ENCODE results near the gene DOCK11.
"Not testable (repeated sequence)": the region's sequence is repeated elsewhere in the genome, so short reads cannot be mapped to it uniquely, and the experiment has no call there.

Gene DOCK11

DNA sequence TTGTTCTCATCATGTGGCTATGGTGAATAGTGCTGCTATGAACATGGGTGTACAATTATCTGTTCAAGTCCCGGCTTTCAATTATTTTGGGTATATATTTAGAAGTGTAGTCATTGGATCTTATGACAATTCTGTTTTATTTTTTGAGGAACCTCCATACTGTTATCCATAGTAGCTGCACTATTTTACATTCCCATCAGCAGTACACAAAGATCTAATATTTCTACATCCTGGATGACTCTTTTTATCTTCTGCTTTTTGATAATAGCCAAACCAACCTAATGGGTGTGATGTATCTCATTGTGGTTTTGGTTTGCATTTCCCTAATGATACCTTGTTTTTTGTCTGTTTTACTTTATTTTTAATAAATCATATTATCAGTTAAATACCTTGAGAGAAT is 218.9 kb downstream of the DOCK11 start:
- no peak for DNase-seq

DNA sequence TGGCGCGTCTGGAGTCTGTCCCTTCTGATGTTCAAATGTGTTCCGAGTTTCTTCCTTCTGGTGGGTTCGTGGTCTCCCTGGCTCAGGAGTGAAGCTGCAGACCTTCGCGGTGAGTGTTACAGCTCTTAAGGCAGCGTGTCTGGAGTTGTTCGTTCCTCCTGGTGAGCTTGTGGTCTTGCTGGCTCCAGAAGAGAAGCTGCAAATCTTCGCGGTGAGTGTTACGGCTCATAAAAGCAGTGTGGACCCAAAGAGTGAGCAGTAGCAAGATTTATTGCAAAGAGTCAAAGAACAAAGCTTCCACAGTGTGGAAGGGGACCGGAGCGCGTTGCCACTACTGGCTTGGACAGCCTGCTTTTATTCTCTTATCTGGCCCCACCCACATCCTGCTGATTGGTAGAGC is 220.3 kb downstream of the DOCK11 start:
- DNase-seq: not testable (repeated sequence)

GRCh38 chrX:118716833-118717232 is 221.2 kb downstream of the DOCK11 start:
- DNase-seq: not testable (repeated sequence)

DNA sequence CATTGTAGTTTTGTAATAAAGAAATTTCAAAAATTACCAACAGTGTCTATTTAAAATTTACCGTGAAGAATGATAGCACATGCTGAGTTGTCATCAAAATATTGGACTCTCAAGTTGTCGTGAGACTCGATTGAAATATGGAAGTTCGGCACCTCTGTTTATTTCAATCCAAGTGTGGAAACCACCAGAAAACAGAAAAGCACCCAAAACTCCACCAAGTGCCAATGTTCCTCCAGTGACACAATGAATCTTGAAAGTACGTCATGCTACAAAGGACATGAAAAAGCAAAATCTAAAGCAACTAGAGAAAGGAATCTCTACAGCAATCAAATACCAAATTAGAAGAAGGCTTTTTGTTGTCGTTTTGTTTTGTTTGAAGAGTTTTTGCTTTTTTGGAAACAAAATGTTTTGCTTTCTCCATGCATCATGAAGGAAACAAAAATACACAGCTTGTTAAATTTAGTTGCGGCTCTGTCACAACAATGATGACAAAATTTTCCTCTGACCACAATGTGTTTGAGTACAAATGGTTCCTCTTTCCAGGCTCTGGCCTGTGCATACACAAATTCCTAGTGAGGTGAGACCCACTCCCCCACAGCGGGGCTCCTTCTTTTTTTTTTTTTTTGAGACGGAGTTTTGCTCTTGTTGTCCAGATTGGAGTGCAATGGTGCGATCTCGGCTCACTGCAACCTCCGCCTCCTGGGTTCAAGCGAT is 222.2 kb downstream of the DOCK11 start:
- DNase-seq: no peak

DNA sequence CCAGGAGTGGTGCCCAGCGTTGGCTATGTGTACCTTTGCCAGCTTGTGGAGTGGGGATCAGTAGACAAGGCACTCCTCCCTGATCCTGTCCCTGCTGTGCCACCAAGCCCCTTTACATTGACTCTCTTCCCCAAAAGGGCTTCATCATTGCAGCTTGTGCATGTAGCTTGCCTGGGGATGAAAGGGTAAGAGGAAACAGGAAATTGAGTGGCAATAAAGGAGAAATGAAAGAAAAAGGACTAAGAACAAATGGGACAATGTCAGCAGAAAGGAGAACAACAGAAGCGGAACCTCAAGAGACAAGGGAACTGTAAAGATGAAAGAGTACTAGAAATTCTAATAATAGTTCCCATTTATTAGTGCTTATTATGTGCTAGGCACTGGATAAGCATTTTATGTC is 223.1 kb downstream of the DOCK11 start:
- DNase-seq: no peak

- no peak for DNase-seq
These were observed 224.6 kb downstream of the DOCK11 start for GRCh38 chrX:118720058-118720707.

DNA sequence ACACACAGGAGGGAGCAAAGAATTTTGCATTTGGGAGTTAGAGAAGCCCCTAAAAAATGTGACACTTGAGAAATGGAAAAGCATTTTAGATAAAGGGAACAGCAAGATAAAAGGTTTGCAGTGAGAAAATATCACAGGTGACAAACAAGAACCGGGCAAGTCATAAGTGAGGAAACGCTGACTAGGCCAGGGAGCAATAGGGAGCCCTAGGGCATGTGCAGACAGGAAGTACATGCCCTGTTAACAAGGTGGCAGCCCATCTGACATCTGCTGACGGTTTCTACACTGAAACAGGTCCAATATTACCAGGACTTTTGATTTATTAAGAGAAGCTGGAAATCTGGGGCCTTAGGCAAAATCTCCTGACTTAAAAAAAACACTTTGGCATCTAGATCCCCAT is 227.8 kb downstream of the DOCK11 start:
- DNase-seq: no peak

GRCh38 chrX:118724365-118724764 is 228.8 kb downstream of the DOCK11 start:
- no peak for DNase-seq

GRCh38 chrX:118724775-118725174 is 229.2 kb downstream of the DOCK11 start:
- DNase-seq: no peak

DNA sequence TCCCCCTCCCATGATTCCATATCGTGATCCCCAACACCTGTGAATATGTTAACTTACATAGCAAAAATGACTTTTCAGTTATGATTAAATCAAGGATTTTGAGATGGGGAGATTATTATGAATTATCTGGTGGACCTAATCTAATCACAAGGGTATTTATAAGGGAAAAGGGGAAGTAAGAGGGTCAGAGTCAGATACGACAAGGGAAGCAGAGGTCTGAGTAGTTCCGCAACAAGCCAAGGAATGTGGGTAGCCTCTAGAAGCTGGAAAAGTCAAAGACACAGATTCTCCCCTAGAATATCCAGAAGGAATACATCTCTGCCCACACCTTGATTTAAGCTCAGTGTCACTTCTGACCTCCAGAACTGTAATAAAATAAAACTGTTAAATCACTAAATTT is 230.8 kb downstream of the DOCK11 start:
- DNase-seq: no peak

DNA sequence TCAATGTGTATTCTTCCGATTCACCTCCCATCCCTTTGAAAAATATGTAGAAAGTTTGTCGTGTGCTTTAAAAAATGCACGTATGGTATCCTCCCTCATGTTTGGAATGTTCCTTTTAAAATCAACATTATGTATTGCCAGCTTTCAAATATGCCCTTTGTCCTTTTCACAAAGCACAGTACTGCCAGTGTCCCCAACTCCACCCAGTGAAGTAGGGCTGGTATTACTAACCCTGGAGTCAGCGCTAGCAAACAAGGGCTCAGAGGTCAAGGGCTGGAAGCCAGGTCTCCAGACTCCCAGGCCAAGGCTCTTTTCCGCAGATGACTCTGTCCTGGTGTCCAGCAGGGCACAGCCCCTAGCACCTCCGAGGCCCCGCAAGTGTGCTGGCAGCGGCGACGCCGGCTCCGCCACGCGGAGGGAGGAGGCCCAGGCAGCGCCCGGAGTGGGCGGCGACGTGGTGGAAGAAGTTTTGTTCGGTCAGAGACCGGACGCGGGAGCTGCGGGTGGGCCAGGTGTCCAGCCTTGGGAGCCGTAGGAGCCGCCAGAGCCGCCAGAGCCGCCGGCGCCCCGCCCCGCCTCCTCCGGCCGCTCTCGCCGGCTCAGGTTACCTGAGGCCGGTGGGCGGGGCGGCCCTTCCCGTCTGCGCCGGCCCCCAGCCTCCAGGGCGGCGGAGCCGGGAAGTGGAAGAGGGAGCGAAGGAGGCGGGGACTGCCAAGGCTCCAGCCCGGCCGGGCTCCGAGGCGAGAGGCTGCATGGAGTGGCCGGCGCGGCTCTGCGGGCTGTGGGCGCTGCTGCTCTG is 231.5 kb downstream of the DOCK11 start, which contains the start of gene IL13RA1:
IL13RA1 (plus strand) TSS at position 720 of the 799 bp plus-strand sequence; CDS start at position 753, 33 bp downstream.
- DNase-seq: peak; percentile 53 to 73

DNA sequence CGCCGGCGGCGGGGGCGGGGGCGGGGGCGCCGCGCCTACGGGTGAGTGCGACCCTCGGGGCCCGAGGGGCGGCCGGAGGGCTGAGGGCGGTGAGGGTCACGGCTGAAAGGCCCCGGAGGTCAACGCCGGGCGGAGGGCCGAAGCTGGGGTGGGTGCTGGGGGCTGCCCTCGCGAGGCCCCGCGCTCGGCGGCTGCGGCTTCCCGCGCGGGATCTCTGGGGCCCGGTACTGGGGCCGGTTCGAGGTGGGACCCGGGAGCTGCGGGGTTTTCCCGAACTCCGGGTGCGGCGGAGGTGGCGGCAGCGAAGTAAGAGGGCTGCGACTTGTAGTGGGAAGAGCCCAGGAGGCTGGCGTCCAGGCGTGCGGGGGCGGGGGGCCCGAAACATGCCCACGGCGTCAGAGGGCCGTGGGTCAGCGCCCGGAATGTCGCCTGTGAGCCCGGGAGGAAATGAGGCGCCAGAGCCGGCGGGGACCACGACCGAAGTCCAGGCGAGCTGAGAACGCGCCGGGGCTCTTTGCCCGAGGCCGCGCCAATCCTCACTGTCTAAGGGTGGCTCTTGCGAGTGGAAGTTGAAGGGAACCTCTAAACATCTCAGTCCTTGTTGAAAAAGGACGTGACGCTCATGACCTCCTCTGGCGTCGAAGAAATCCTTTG is 232.2 kb downstream of the DOCK11 start:
- DNase-seq: no peak

DNA sequence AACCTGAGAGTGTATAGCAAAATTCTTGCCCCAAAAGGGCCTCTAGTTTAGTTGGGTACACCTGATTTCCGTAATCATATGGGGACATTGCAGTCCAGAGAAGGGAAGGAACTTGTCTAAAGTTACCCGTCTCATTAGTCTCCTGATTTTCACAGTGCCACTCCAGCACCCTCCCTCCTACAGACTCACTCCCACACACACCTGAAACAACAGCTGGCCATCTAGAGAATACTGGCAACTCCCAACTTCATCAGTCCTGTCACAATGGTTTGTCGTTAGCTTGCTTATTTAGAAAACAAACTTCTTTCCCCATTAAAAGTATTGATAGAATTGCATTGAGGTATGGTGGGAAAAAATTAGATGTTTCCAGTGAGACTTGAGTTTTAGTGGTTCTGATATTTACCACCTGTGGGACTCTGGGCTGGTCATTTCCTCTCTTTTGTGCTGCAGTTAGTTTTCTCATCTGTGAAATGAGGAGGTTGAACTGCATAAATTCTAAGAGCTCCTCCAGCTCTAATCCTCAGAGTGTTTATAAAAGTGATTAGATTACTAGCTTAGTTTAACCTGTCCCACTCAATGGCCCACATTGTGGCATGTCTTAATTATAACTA is 233.5 kb downstream of the DOCK11 start:
- no peak for DNase-seq

- DNase-seq: no peak
These were observed 235.1 kb downstream of the DOCK11 start for GRCh38 chrX:118730500-118731247.

DNA sequence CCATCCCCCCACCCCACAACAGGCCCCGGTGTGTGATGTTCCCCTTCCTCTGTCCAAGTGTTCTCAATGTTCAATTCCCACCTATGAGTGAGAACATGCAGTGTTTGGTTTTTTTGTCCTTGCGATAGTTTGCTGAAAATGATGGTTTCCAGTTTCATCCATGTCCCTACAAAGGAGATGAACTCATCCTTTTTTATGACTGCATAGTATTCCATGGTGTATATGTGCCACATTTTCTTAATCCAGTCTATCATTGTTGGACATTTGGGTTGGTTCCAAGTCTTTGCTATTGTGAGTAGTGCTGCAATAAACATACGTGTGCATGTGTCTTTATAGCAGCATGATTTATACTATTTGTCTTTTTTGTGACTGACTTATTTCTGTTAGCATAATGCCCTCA is 236.9 kb downstream of the DOCK11 start:
- DNase-seq: not testable (repeated sequence)

DNA sequence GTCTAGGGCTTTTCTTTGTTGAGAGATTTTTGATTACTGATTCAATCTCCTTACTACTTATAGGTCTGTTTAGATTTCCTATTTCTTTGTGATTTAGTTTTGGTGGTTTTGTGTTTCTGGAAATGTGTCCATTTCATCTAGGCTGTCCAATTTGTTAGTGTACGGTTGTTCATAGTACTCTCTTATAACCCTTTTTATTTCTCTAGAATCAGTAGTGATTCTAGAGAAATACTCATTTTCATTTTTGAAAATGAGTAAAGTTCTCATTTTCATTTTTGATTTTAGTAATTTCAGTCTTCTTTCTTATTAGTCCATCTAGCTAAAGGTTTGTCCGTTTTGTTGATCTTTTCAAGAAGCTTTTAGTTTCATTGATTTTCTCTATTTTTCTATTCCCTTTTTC is 239.3 kb downstream of the DOCK11 start:
- DNase-seq: no peak

All from SHP77 (cell line).